ENCODE data around the gene TANGO6.

DNA sequence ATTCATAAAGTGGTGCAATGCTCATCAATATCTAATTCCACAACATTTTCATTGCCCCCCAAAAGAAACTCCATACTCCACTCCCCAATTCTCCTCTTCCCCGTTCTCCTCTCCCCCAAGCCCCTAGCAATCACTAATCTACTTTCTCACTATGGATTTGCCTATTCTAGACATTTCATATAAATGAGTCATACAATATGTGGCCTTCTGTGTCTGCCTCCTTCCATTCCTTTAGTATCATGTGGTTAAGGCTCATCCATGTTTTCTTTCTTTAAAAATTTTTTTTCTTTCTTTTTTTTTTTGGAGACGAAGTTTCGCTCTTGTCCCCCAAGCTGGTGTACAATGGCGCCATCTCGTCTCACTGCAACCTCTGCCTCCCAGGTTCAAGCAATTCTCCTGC is 205.8 kb downstream of the TANGO6 start:
- TF ChIP-seq, protein P1, sequence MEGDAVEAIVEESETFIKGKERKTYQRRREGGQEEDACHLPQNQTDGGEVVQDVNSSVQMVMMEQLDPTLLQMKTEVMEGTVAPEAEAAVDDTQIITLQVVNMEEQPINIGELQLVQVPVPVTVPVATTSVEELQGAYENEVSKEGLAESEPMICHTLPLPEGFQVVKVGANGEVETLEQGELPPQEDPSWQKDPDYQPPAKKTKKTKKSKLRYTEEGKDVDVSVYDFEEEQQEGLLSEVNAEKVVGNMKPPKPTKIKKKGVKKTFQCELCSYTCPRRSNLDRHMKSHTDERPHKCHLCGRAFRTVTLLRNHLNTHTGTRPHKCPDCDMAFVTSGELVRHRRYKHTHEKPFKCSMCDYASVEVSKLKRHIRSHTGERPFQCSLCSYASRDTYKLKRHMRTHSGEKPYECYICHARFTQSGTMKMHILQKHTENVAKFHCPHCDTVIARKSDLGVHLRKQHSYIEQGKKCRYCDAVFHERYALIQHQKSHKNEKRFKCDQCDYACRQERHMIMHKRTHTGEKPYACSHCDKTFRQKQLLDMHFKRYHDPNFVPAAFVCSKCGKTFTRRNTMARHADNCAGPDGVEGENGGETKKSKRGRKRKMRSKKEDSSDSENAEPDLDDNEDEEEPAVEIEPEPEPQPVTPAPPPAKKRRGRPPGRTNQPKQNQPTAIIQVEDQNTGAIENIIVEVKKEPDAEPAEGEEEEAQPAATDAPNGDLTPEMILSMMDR (IDR thresholded peaks at IDR 0.05) = no peak
- TF ChIP-seq POLR2A (IDR thresholded peaks at IDR 0.05) = no peak
